HepG2 (cell line): ENCODE data around the gene MILR1. TPM values are rescaled to one million over a fixed set of nuclear protein-coding genes. Genes with fewer than 3 reads are reported as not detected.

Experiments
- BCL6 ChIP-seq: IDR thresholded peaks from 2 replicates; pipeline ENCODE4 v1.6.1; 2016; ENCODE audit warnings: missing genetic modification reagents, missing compliant biosample characterization
- CBFB ChIP-seq: sonication (generic); formaldehyde crosslinking; IDR thresholded peaks from 2 replicates; pipeline ENCODE4 v1.4.0; 2020; ENCODE audit warnings: missing genetic modification reagents
- FOXO4 ChIP-seq: sonication (generic); formaldehyde crosslinking; conservative IDR thresholded peaks from 2 replicates; pipeline ENCODE4 v1.8.1; 2023; ENCODE audit warnings: missing genetic modification reagents
- NPAS2 ChIP-seq: sonication (generic); formaldehyde crosslinking; IDR thresholded peaks from 2 replicates; pipeline ENCODE4 v1.8.0; 2022; ENCODE audit warnings: mild to moderate bottlenecking, missing genetic modification reagents, borderline replicate concordance
- PATZ1 ChIP-seq: sonication (generic); formaldehyde crosslinking; IDR thresholded peaks from 2 replicates; pipeline ENCODE4 v1.4.0; 2020; ENCODE audit warnings: missing genetic modification reagents
- RXRA ChIP-seq: sonication (generic); formaldehyde crosslinking; IDR thresholded peaks from 2 replicates; pipeline ENCODE4 v1.5.1; 2020; ENCODE audit warnings: missing genetic modification reagents
- TGIF2 ChIP-seq: IDR thresholded peaks from 2 replicates; pipeline ENCODE4 v1.6.1; 2016; ENCODE audit warnings: control low read depth, missing compliant biosample characterization
- ZBTB7A ChIP-seq: sonication (generic); formaldehyde crosslinking; IDR thresholded peaks from 2 replicates; pipeline ENCODE4 v1.8.0; 2022; ENCODE audit warnings: mild to moderate bottlenecking, missing genetic modification reagents
- ZNF232 ChIP-seq: sonication (generic); formaldehyde crosslinking; IDR thresholded peaks from 2 replicates; pipeline ENCODE4 v1.4.0; 2020; ENCODE audit warnings: missing genetic modification reagents, borderline replicate concordance
- ZNF296 ChIP-seq: sonication (generic); formaldehyde crosslinking; conservative IDR thresholded peaks from 2 replicates; pipeline ENCODE4 v1.5.0; 2020; ENCODE audit warnings: mild to moderate bottlenecking, missing genetic modification reagents
- ZNF335 ChIP-seq: sonication (generic); formaldehyde crosslinking; IDR thresholded peaks from 2 replicates; pipeline ENCODE4 v1.4.0; 2020; ENCODE audit warnings: missing genetic modification reagents
- ZNF451 ChIP-seq: sonication (generic); formaldehyde crosslinking; IDR thresholded peaks from 2 replicates; pipeline ENCODE4 v1.5.0; 2020; ENCODE audit warnings: mild to moderate bottlenecking, missing genetic modification reagents
- ZNF558 ChIP-seq: sonication (generic); formaldehyde crosslinking; IDR thresholded peaks from 2 replicates; pipeline ENCODE4 v1.9.0; 2022; ENCODE audit warnings: mild to moderate bottlenecking, missing genetic modification reagents, borderline replicate concordance
- ZNF768 ChIP-seq: sonication (generic); formaldehyde crosslinking; IDR thresholded peaks from 2 replicates; pipeline ENCODE4 v1.4.0; 2020; ENCODE audit warnings: missing genetic modification reagents
- ZNF773 ChIP-seq: sonication (generic); formaldehyde crosslinking; IDR thresholded peaks from 2 replicates; pipeline ENCODE4 v1.4.0; 2020; ENCODE audit warnings: missing genetic modification reagents, borderline replicate concordance
- ZNF83 ChIP-seq: sonication (generic); formaldehyde crosslinking; IDR thresholded peaks from 2 replicates; pipeline ENCODE4 v1.4.0; 2020; ENCODE audit warnings: missing genetic modification reagents, mild to moderate bottlenecking, borderline replicate concordance
- polyA plus RNA-seq, 8 experiments: library from polyadenylated mRNA; depleted of rRNA in 3 of 8; stranded (reverse) in 7 of 8; unstranded in 1 of 8; fragments of >200 nt; fragmentation: Illumina TruSeq in 4 of 8; extraction: Trizol in 4 of 8; gene quantifications; 2 replicates each; pipeline versions ENCODE4 v1.2.1 to v1.2.3, GENCODE V29; 2011 to 2016; ENCODE audit warnings: low read depth in 4 of 8, missing spikeins in 1 of 8, mixed read lengths in 1 of 8; ENCODE audit not compliant: insufficient read depth in 1 of 8
- total RNA-seq, 5 experiments: library from RNA; depleted of rRNA; stranded (reverse); fragments of >200 nt; fragmentation: Illumina TruSeq; extraction: Trizol; gene quantifications; 2 replicates each; pipeline ENCODE4 v1.2.3, GENCODE V29; 2016; ENCODE audit warnings: low read depth in 1 of 5
- TF ChIP-seq, protein P1 (sequence below), 2 experiments: IDR thresholded peaks; 2 replicates each; pipeline ENCODE4 v1.6.1; 2011 to 2012; ENCODE audit warnings: low read length in 2 of 2, borderline replicate concordance in 1 of 2, low read depth in 1 of 2, mild to moderate bottlenecking in 1 of 2, moderate library complexity in 1 of 2
- TF ChIP-seq, protein P2 (sequence below): IDR thresholded peaks from 2 replicates; pipeline ENCODE4 v1.4.0; 2020; ENCODE audit warnings: mild to moderate bottlenecking, missing genetic modification reagents

The MILR1 gene
- total and polyA plus RNA-seq, 2 of the 13 experiments (the other 11 are each of a cell fraction or from before 2014, with no cell fraction given), result 0.27 to 1.7 TPM

DNA sequence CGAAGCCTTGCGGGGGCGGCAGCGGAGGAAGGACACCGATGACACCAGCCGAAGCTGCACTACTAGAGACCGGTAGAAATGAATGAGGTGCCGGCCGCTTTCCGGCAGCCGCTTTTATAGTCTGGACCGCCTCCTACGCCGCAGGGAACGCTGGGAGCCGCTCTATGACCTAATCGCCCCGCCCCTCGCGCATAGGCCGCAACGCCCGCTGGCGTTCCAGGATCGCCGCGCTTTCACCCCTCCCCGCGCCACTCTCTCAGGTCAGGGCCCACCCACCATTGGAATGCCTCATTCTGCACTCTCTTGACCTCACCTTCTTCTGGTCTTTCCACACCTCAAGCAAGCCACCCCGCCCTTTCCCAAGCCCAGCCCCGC is 57.3 kb downstream of the MILR1 start, which contains the start of gene DDX5 (continued):
- TF ChIP-seq, protein P1, sequence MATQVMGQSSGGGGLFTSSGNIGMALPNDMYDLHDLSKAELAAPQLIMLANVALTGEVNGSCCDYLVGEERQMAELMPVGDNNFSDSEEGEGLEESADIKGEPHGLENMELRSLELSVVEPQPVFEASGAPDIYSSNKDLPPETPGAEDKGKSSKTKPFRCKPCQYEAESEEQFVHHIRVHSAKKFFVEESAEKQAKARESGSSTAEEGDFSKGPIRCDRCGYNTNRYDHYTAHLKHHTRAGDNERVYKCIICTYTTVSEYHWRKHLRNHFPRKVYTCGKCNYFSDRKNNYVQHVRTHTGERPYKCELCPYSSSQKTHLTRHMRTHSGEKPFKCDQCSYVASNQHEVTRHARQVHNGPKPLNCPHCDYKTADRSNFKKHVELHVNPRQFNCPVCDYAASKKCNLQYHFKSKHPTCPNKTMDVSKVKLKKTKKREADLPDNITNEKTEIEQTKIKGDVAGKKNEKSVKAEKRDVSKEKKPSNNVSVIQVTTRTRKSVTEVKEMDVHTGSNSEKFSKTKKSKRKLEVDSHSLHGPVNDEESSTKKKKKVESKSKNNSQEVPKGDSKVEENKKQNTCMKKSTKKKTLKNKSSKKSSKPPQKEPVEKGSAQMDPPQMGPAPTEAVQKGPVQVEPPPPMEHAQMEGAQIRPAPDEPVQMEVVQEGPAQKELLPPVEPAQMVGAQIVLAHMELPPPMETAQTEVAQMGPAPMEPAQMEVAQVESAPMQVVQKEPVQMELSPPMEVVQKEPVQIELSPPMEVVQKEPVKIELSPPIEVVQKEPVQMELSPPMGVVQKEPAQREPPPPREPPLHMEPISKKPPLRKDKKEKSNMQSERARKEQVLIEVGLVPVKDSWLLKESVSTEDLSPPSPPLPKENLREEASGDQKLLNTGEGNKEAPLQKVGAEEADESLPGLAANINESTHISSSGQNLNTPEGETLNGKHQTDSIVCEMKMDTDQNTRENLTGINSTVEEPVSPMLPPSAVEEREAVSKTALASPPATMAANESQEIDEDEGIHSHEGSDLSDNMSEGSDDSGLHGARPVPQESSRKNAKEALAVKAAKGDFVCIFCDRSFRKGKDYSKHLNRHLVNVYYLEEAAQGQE (IDR thresholded peaks at IDR 0.05; ENCODE audit: borderline replicate concordance in 1 of 2, low read depth in 1 of 2, low read length in 2 of 2), result peak in 1 of 2 experiments; percentile 85; a peak in 2 of 4 replicates
- TF ChIP-seq ZNF232 (CRISPR knock-in tag), result peak; percentile 42
- no peak for TF ChIP-seq ZNF335
- no peak for TF ChIP-seq TGIF2 (CRISPR knock-in tag)
- TF ChIP-seq ZNF451 (CRISPR knock-in tag), result no peak; the same call in 1 of the 2 replicates
- 0 out of 2 replicates have a peak, but pooled peaks have one; percentile 58 for TF ChIP-seq ZNF83 (CRISPR knock-in tag)
- TF ChIP-seq, protein P2, sequence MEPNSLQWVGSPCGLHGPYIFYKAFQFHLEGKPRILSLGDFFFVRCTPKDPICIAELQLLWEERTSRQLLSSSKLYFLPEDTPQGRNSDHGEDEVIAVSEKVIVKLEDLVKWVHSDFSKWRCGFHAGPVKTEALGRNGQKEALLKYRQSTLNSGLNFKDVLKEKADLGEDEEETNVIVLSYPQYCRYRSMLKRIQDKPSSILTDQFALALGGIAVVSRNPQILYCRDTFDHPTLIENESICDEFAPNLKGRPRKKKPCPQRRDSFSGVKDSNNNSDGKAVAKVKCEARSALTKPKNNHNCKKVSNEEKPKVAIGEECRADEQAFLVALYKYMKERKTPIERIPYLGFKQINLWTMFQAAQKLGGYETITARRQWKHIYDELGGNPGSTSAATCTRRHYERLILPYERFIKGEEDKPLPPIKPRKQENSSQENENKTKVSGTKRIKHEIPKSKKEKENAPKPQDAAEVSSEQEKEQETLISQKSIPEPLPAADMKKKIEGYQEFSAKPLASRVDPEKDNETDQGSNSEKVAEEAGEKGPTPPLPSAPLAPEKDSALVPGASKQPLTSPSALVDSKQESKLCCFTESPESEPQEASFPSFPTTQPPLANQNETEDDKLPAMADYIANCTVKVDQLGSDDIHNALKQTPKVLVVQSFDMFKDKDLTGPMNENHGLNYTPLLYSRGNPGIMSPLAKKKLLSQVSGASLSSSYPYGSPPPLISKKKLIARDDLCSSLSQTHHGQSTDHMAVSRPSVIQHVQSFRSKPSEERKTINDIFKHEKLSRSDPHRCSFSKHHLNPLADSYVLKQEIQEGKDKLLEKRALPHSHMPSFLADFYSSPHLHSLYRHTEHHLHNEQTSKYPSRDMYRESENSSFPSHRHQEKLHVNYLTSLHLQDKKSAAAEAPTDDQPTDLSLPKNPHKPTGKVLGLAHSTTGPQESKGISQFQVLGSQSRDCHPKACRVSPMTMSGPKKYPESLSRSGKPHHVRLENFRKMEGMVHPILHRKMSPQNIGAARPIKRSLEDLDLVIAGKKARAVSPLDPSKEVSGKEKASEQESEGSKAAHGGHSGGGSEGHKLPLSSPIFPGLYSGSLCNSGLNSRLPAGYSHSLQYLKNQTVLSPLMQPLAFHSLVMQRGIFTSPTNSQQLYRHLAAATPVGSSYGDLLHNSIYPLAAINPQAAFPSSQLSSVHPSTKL (CRISPR knock-in tag), result peak; percentile 5; the same call in 1 of the 2 replicates
- TF ChIP-seq BCL6 (CRISPR knock-in tag), result peak; percentile 41; the same call in 1 of the 2 replicates
- peak; percentile 60 for TF ChIP-seq CBFB
- TF ChIP-seq NPAS2 (CRISPR knock-in tag), result 0 out of 2 replicates have a peak, but pooled peaks have one; percentile 7
- TF ChIP-seq ZNF296 (CRISPR knock-in tag), result peak; percentile 77; the same call in 1 of the 2 replicates
- peak; percentile 40 for TF ChIP-seq ZNF558 (CRISPR knock-in tag)
- no peak for TF ChIP-seq ZBTB7A
- peak; percentile 82; the same call in 1 of the 2 replicates for TF ChIP-seq PATZ1 (CRISPR knock-in tag)
- TF ChIP-seq RXRA (CRISPR knock-in tag), result peak; percentile 88; the same call in 1 of the 2 replicates
- peak; percentile 61 for TF ChIP-seq ZNF768 (CRISPR knock-in tag)
- TF ChIP-seq FOXO4, result peak; percentile 99
- 0 out of 2 replicates have a peak, but pooled peaks have one; percentile 31 for TF ChIP-seq ZNF773 (CRISPR knock-in tag)
